NCI-H524 (cell line): ENCODE measurements around the gene GAS7.
"Not testable (repeated sequence)": the region's sequence is repeated elsewhere in the genome, so short reads cannot be mapped to it uniquely, and the experiment has no call there.

Experiments
- DNase-seq, 2 experiments: peaks; one replicate each; lab custom pipeline; 2025; lab: John Stamatoyannopoulos, UW

Gene GAS7

GRCh38 chr17:10072556-10073425 is 125.6 kb downstream of the GAS7 start:
- DNase-seq, result peak in 1 of 2 experiments; percentile 25

GRCh38 chr17:10072086-10072485 is 126.3 kb downstream of the GAS7 start:
- DNase-seq, result no peak

- DNase-seq, result no peak
Measured at GRCh38 chr17:10071141-10071540, 127.3 kb downstream of the GAS7 start.

- no peak for DNase-seq
Measured at GRCh38 chr17:10070690-10071089, 127.7 kb downstream of the GAS7 start.

GRCh38 chr17:10069301-10069700 is 129.1 kb downstream of the GAS7 start:
- no peak for DNase-seq

GRCh38 chr17:10067446-10068143 is 130.8 kb downstream of the GAS7 start:
- DNase-seq, result no peak

- DNase-seq, result no peak
Measured at GRCh38 chr17:10064536-10064935, 133.9 kb downstream of the GAS7 start.

GRCh38 chr17:10063730-10064241 is 134.6 kb downstream of the GAS7 start:
- no peak for DNase-seq

- DNase-seq, result no peak
Measured at GRCh38 chr17:10062691-10063385, 135.6 kb downstream of the GAS7 start.

GRCh38 chr17:10061111-10061845 is 137.1 kb downstream of the GAS7 start:
- no peak for DNase-seq

- DNase-seq, result no peak
Measured at GRCh38 chr17:10060526-10060925, 137.9 kb downstream of the GAS7 start.

- DNase-seq, result peak in 1 of 2 experiments; percentile 17
Measured at GRCh38 chr17:10059684-10060211, 138.7 kb downstream of the GAS7 start.

GRCh38 chr17:10058921-10059683 is 139.3 kb downstream of the GAS7 start:
- DNase-seq, result no peak

- DNase-seq, result not testable (repeated sequence)
Measured at GRCh38 chr17:10057466-10057865, 140.9 kb downstream of the GAS7 start.

- DNase-seq, result no peak
Measured at GRCh38 chr17:10055262-10055975, 143.0 kb downstream of the GAS7 start.

GRCh38 chr17:10053782-10054540 is 144.4 kb downstream of the GAS7 start:
- DNase-seq, result no peak

GRCh38 chr17:10052106-10052813 is 146.1 kb downstream of the GAS7 start:
- no peak for DNase-seq

- DNase-seq, result no peak
Measured at GRCh38 chr17:10051112-10051511, 147.3 kb downstream of the GAS7 start.
